Activated CD8-positive, alpha-beta memory T cell treated with anti-CD3 and anti-CD28 coated beads, Interleukin-2, amount 50 U/mL, for 24 hours (primary cell): Measurements from ENCODE around the gene SEPTIN10.
"Not testable (repeated sequence)": the region's sequence is repeated elsewhere in the genome, so short reads cannot be mapped to it uniquely, and the experiment has no call there.

Source experiments
- DNase-seq: peaks from one replicate; pipeline ENCODE4 v3.0.0-alpha.2; 2020; ENCODE audit errors: extremely low read depth

Gene SEPTIN10

GRCh38 chr2:109633284-109633961 lies 19.7 kb upstream of the SEPTIN10 start:
- DNase-seq: no peak

GRCh38 chr2:109632158-109632789 lies 18.5 kb upstream of the SEPTIN10 start:
- no peak for DNase-seq

- no peak for DNase-seq
Measured at GRCh38 chr2:109631741-109632140, 18.0 kb upstream of the SEPTIN10 start.

GRCh38 chr2:109630441-109631430 lies 17.0 kb upstream of the SEPTIN10 start:
- DNase-seq: no peak

- no peak for DNase-seq
Measured at GRCh38 chr2:109629867-109630266, 16.1 kb upstream of the SEPTIN10 start.

- not testable (repeated sequence) for DNase-seq
Measured at GRCh38 chr2:109628321-109628720, 14.6 kb upstream of the SEPTIN10 start.

GRCh38 chr2:109624339-109624738 lies 10.6 kb upstream of the SEPTIN10 start:
- no peak for DNase-seq

GRCh38 chr2:109623923-109624322 lies 10.2 kb upstream of the SEPTIN10 start:
- no peak for DNase-seq

- DNase-seq: no peak
Measured at GRCh38 chr2:109623297-109623696, 9.5 kb upstream of the SEPTIN10 start.

GRCh38 chr2:109619032-109619615 lies 5.4 kb upstream of the SEPTIN10 start:
- no peak for DNase-seq

- no peak for DNase-seq
Measured at GRCh38 chr2:109616184-109616583, 2.4 kb upstream of the SEPTIN10 start.

- no peak for DNase-seq
Measured at GRCh38 chr2:109615637-109616144, 1.9 kb upstream of the SEPTIN10 start.

- no peak for DNase-seq
Measured at GRCh38 chr2:109614715-109615636, 1.2 kb upstream of the SEPTIN10 start.

- no peak for DNase-seq
Measured at GRCh38 chr2:109613081-109613921, 465 bp downstream of the SEPTIN10 start.

GRCh38 chr2:109611467-109612095 lies 2.2 kb downstream of the SEPTIN10 start:
- no peak for DNase-seq

GRCh38 chr2:109609352-109610024 lies 4.3 kb downstream of the SEPTIN10 start:
- DNase-seq: no peak

GRCh38 chr2:109607766-109608165 lies 6.0 kb downstream of the SEPTIN10 start:
- DNase-seq: no peak

GRCh38 chr2:109604597-109604996 lies 9.2 kb downstream of the SEPTIN10 start:
- DNase-seq: no peak
